Bronchial epithelial cell (primary cell): Measurements from ENCODE around the gene INPP5B. TPM values are rescaled to one million over a fixed set of nuclear protein-coding genes. Genes with fewer than 3 reads are reported as not detected.
A peak's percentile ranks its signal among the peaks of the same experiment; 100 is the strongest.

Experiments used
- DNase-seq: peaks from one replicate; pipeline ENCODE4 v3.0.0-alpha.2; 2010; ENCODE audit warnings: low read depth
- FAIRE-seq: peaks from 2 replicates; lab custom pipeline; 2011; peaks lifted over from hg19 to GRCh38; lab: Jason Lieb, UNC
- H3K27me3 ChIP-seq: 2 replicates; pipeline ENCODE4 v1.5.1; 2011; ENCODE audit warnings: low read length; ENCODE audit not compliant: control insufficient read depth, insufficient read depth
- H3K36me3 ChIP-seq: 2 replicates; pipeline ENCODE4 v1.5.1; 2011; ENCODE audit warnings: low read length; ENCODE audit not compliant: control insufficient read depth, insufficient read depth
- H3K4me3 ChIP-seq: 2 replicates; pipeline ENCODE4 v1.5.1; 2011; ENCODE audit warnings: mild to moderate bottlenecking, low read depth, low read length, control low read depth
- CTCF ChIP-seq: IDR thresholded peaks from 2 replicates; pipeline ENCODE4 v1.5.1; 2011; ENCODE audit warnings: mild to moderate bottlenecking, moderate library complexity, low read length, control low read depth, inconsistent platforms; ENCODE audit not compliant: insufficient read depth, severe bottlenecking
- total RNA-seq: library from RNA; depleted of rRNA; stranded (reverse); fragments of >200 nt; gene quantifications from 2 replicates; pipeline ENCODE4 v1.2.1, GENCODE V29; 2014

The INPP5B gene
- total RNA-seq, 1 donor from 2014 or later: 8.4 TPM

- FAIRE-seq: no peak
- DNase-seq: no peak
- TF ChIP-seq CTCF: no peak
- Histone ChIP-seq H3K27me3 (no peaks in the 10 kb centered on the region), H3K36me3 (no peaks in the 10 kb centered on the region), H3K4me3 (no peak overlapping the region)
Measured at GRCh38 chr1:37925316-37925715, 21.5 kb downstream of the INPP5B start.

DNA sequence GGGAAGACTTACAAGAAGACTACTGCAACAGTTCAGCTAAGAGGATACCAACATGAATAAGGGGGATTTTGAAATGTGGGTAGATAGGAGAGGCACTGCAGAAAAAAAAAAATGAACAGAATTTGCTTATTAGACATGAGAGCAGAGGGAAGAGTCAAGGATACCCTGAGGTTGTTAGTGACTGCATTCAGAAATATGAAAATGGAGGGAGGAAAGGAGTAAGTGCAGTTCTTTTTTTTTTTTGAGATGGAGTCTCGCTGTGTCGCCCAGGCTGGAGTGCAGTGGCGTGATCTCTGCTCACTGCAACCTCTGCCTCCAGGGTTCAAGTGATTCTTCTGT, 23.3 kb downstream of the INPP5B start:
- no peak for FAIRE-seq
- no peak for TF ChIP-seq CTCF
- no peak overlapping the region for H3K4me3 ChIP-seq

DNA sequence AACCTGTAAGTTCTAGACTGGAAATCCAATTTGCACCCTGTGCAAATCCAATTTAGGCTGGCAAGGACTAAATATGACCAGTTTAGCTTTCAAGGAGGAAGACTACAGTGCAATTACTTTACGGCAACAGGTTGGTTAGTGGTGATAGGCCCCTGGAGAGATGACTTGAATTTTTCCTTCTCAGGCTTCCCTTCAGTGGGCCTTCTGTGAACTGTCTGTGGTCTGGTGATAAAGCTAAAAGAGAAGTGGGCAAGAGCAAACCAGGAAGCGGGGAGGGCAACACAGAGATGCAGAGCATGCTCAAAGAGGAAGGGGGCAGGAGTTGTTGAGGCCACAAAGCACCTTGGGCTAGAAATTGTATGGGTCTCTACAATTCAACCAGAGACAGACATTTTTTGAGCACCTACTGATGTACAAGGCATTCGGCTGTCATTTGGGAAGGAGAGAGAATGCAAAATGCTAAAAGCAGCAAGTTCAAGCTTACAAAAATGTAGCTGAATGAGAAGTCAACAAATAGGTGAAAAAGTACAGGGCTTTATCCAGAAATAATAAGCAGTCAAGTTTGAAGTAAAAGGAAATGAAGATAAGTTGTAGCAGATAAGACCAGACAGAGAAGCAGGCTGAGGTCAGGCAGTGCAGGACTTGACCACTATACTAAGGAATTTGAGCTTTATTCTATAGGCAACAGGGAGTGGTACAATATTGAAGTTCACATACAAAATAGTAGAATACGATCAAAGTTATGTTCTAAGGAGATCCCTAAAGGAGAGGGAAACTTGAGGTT, 23.9 kb downstream of the INPP5B start:
- DNase-seq (no peak), FAIRE-seq (no peak)
- TF ChIP-seq CTCF: no peak

More for the DNA sequence above, 23.3 kb downstream of the INPP5B start:
- no peaks in the 10 kb centered on the region for H3K36me3 ChIP-seq
- DNase-seq: no peak
- H3K27me3 ChIP-seq: no peaks in the 10 kb centered on the region

GRCh38 chr1:37919277-37919676, 27.6 kb downstream of the INPP5B start:
- Histone ChIP-seq H3K4me3 (no peak overlapping the region), H3K36me3 (no peaks in the 10 kb centered on the region), H3K27me3 (no peaks in the 10 kb centered on the region)
- peak; percentile 37 for DNase-seq
- FAIRE-seq: no peak
- TF ChIP-seq CTCF: peak; percentile 51

More for the DNA sequence above, 23.9 kb downstream of the INPP5B start:
- no peak overlapping the region for H3K4me3 ChIP-seq
- H3K27me3 ChIP-seq: no peaks in the 10 kb centered on the region
- H3K36me3 ChIP-seq: no peaks in the 10 kb centered on the region

GRCh38 chr1:37915476-37916093, 31.3 kb downstream of the INPP5B start:
- Histone ChIP-seq H3K4me3 (no peak overlapping the region), H3K27me3 (no peaks in the 10 kb centered on the region), H3K36me3 (no peaks in the 10 kb centered on the region)
- DNase-seq: no peak
- no peak for TF ChIP-seq CTCF
- FAIRE-seq: no peak
